Measurements from ENCODE around the gene IL13.

DNA sequence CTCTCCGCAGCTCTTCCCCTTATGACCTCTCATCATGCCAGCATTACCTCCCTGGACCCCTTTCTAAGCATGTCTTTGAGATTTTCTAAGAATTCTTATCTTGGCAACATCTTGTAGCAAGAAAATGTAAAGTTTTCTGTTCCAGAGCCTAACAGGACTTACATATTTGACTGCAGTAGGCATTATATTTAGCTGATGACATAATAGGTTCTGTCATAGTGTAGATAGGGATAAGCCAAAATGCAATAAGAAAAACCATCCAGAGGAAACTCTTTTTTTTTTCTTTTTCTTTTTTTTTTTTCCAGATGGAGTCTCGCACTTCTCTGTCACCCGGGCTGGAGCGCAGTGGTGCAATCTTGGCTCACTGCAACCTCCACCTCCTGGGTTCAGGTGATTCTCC lies 20.7 kb upstream of the IL13 start:
- TF ChIP-seq, protein P1, sequence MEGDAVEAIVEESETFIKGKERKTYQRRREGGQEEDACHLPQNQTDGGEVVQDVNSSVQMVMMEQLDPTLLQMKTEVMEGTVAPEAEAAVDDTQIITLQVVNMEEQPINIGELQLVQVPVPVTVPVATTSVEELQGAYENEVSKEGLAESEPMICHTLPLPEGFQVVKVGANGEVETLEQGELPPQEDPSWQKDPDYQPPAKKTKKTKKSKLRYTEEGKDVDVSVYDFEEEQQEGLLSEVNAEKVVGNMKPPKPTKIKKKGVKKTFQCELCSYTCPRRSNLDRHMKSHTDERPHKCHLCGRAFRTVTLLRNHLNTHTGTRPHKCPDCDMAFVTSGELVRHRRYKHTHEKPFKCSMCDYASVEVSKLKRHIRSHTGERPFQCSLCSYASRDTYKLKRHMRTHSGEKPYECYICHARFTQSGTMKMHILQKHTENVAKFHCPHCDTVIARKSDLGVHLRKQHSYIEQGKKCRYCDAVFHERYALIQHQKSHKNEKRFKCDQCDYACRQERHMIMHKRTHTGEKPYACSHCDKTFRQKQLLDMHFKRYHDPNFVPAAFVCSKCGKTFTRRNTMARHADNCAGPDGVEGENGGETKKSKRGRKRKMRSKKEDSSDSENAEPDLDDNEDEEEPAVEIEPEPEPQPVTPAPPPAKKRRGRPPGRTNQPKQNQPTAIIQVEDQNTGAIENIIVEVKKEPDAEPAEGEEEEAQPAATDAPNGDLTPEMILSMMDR (conservative IDR thresholded peaks at IDR 0.05; ENCODE audit: low read length) = no peak
- TF ChIP-seq EZH2phosphoT487 (IDR thresholded peaks at IDR 0.05; ENCODE audit: borderline replicate concordance) = no peak

Measured in Loucy (cell line).